ENCODE data around the gene LUC7L3.

LUC7L3 gene

GRCh38 chr17:50778988-50779387, 59.6 kb downstream of the LUC7L3 start:
- no peak overlapping the region for H3K4me3 Mint-ChIP-seq
- H3K27me3 Mint-ChIP-seq, result no peaks in the 10 kb centered on the region
- no peaks in the 10 kb centered on the region for H3K9me3 Mint-ChIP-seq
- ATAC-seq (replicated peaks) (no peak), DNase-seq (no peak)
- H3K4me1 Mint-ChIP-seq (ENCODE audit: low read depth in 2 of 2), result peaks cover 18 to 30% of the 10 kb centered on the region in 2 donors
- H3K36me3 Mint-ChIP-seq (ENCODE audit: insufficient read depth), result peaks cover 18% of the 10 kb centered on the region
- no peak overlapping the region for H3K27ac Mint-ChIP-seq

DNA sequence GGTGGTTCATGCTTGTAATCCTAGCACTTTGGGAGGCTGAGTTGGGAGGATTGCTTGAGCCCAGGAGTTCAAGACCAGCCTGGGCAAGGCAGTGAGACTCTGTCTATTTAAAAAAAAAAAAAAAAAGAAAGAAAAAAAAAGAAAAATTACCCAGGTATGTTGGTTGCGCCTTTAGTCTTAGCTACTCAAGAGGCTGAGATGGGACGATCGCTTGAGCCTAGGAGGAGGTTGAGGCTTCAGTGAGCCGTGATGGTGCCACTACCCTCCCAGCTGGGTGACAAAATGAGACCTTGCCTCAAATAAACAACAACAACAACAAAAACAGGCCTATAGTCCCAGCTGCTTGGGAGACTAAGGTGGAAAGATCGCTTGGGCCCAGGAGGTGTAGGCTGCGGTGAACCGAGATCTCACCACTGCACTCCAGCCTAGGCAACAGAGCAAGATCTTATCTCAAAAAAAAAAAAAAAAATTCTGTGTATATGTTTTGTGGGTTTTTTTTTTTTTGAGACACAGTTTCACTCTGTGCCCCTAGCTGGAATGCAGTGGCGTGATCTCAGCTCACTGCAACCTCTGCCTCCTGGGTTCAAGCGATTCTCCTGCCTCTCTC, 60.4 kb downstream of the LUC7L3 start:
- peak overlapping the region; percentile 52 to 90 for H3K27ac Mint-ChIP-seq
- peaks cover 18% of the 10 kb centered on the region for H3K36me3 Mint-ChIP-seq (ENCODE audit: insufficient read depth)

DNA sequence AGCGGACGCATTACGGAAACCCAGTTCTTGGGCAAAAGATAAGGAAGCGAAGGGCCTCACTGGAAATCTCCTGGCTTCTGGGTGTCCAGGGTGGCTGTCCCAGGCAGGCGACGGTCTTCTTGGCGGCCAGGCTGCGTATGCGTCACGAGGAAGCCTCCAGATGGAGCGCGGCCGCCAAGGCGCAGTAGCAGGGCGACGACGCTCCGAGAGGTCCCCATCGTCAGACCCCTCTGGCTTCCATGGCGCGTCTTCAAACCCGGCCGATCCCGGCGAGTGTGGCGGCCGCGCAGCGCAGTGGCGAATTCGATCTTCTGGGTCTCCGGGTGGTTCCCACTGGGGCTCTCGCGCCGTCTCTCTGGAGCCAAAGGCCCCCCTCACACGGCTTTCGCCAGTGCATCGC, 61.8 kb downstream of the LUC7L3 start:
- Mint-ChIP-seq H3K36me3 (ENCODE audit: insufficient read depth) (peaks cover 18% of the 10 kb centered on the region), H3K4me1 (ENCODE audit: low read depth in 2 of 2) (peaks cover 18 to 26% of the 10 kb centered on the region in 2 donors), H3K4me3 (peak overlapping the region; percentile 72 to 89), H3K27ac (no peak overlapping the region), H3K9me3 (no peaks in the 10 kb centered on the region), H3K27me3 (no peaks in the 10 kb centered on the region)
- ATAC-seq (replicated peaks) (no peak), DNase-seq (no peak)

More for the DNA sequence above, 60.4 kb downstream of the LUC7L3 start:
- peak; percentile 90 for ATAC-seq (replicated peaks)
- peak overlapping the region; percentile 81 to 89 for H3K4me3 Mint-ChIP-seq
- peak; percentile 45 to 51 (median 49) for DNase-seq
- peaks cover 18 to 26% of the 10 kb centered on the region in 2 donors for H3K4me1 Mint-ChIP-seq (ENCODE audit: low read depth in 2 of 2)
- no peaks in the 10 kb centered on the region for H3K27me3 Mint-ChIP-seq
- no peaks in the 10 kb centered on the region for H3K9me3 Mint-ChIP-seq

DNA sequence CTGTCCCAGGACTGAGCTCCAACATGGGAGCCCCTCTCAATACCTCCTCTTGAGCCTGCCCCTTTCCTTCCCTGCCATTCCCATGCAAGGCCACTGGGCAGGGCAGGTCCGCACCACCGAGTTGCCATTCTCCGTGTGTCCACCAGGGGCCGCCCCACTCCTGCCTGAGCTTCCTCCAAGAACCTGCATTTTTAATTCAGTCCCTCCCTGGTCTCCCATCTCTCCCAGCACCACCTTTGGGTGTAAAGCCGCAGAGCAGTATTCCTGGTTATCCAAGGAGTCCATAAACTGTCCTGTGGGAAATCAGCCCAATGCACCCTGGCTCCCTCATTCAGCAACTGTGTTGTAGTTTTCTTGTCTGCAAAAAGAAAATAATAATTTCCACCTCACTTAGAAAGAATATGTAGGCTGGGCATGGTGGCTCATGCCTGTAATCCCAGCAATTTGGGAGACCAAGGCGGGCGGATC, 63.8 kb downstream of the LUC7L3 start:
- Mint-ChIP-seq H3K4me3 (peak overlapping the region; percentile 46 to 62), H3K9me3 (no peaks in the 10 kb centered on the region), H3K27ac (no peak overlapping the region), H3K27me3 (no peaks in the 10 kb centered on the region), H3K36me3 (ENCODE audit: insufficient read depth) (peaks cover 14% of the 10 kb centered on the region), H3K4me1 (ENCODE audit: low read depth in 2 of 2) (peaks cover 18 to 33% of the 10 kb centered on the region in 2 donors)
- ATAC-seq (replicated peaks), result peak; percentile 49
- peak; percentile 72 to 79 (median 78) for DNase-seq

GRCh38 chr17:50783905-50784304, 64.5 kb downstream of the LUC7L3 start:
- ATAC-seq (replicated peaks) (no peak), DNase-seq (no peak)
- Mint-ChIP-seq H3K4me3 (no peak overlapping the region), H3K27ac (no peak overlapping the region), H3K9me3 (no peaks in the 10 kb centered on the region), H3K27me3 (no peaks in the 10 kb centered on the region), H3K36me3 (ENCODE audit: insufficient read depth) (peaks cover 18% of the 10 kb centered on the region), H3K4me1 (ENCODE audit: low read depth in 2 of 2) (peaks cover 18 to 29% of the 10 kb centered on the region in 2 donors)

DNA sequence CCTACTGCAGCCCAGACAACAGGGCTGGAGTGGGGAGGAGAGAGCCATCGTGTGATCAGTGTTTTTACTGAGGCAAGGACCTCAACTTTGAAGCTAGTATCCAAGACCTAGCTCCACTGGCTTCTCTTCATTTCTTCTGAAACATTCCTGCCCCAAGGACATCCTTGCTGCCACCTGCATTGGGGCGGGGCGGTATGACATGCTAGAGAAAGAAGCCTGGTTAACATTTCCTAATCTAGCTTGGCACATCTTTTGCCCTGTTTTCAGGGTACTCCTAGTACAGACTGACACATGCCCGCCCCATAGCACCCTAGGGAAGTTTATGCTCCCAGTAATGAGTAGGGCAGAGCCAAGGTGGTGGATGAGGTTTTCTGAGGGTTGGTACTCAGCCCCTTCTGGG, 65.7 kb downstream of the LUC7L3 start:
- ATAC-seq (replicated peaks) (no peak), DNase-seq (no peak)
- H3K27me3 Mint-ChIP-seq, result no peaks in the 10 kb centered on the region
- no peaks in the 10 kb centered on the region for H3K9me3 Mint-ChIP-seq
- H3K4me1 Mint-ChIP-seq (ENCODE audit: low read depth in 2 of 2), result peaks cover 8 to 21% of the 10 kb centered on the region in 2 donors
- no peak overlapping the region for H3K4me3 Mint-ChIP-seq
- peaks cover 11% of the 10 kb centered on the region for H3K36me3 Mint-ChIP-seq (ENCODE audit: insufficient read depth)
- no peak overlapping the region for H3K27ac Mint-ChIP-seq

DNA sequence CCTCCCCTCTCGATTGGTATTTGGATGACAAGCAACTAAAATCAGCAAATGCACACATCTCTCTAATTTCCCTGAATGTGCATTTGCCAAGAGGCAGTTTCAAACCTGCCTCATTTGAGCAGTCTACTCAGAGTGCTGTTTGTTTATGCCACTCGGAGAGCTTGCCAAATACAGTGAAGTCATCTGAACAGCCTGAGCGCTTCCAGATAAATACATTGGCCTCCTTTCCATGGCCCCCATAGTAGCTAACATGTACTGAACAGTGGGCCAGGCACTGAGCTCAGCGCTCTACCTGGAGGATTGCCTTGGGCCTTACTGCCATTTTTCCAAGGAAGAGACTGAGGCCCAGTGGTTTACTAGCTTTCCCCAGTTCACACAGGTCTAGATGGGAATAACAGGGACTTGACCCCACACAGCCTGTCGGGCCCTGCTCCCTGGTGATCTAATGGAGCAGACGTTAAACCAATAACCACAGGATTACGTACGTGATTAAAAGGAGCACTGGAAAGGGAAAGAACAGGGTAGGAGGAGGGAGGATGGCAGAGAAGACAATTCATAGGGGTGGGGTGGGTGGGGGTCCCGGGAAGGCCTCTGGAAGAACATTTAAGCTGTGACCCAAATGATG, 66.7 kb downstream of the LUC7L3 start:
- DNase-seq (no peak), ATAC-seq (replicated peaks) (no peak)
- Mint-ChIP-seq H3K4me3 (no peak overlapping the region), H3K27ac (no peak overlapping the region), H3K27me3 (no peaks in the 10 kb centered on the region), H3K4me1 (ENCODE audit: low read depth in 2 of 2) (peaks cover 6 to 21% of the 10 kb centered on the region in 2 donors), H3K9me3 (no peaks in the 10 kb centered on the region), H3K36me3 (ENCODE audit: insufficient read depth) (peaks cover 8% of the 10 kb centered on the region)

DNA sequence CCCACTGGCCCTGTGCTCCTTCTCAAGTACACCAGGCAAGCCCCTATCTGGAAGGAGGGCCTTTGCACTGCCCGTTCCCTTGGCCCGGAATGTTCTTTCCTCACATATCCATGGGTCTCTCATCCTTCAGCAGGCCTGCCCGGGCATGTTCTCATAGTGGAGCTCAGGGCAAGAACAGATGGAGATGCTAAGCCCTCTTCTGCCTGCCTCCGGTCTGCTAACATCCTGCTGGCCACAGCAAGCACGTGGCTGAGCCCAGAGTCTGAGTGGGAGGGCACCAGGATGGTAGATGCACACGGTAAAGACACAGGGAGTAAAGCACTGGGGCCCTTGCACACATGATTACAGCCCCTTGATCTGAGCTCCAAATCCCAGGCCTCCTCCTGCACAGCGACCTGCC, 67.7 kb downstream of the LUC7L3 start:
- no peak for DNase-seq
- Mint-ChIP-seq H3K4me1 (ENCODE audit: low read depth in 2 of 2) (peaks cover 6 to 17% of the 10 kb centered on the region in 2 donors), H3K27ac (peak overlapping the region in 1 of 2 donors; percentile 29), H3K36me3 (ENCODE audit: insufficient read depth) (peaks cover 8% of the 10 kb centered on the region), H3K27me3 (no peaks in the 10 kb centered on the region), H3K9me3 (no peaks in the 10 kb centered on the region), H3K4me3 (no peak overlapping the region)
- ATAC-seq (replicated peaks), result no peak

DNA sequence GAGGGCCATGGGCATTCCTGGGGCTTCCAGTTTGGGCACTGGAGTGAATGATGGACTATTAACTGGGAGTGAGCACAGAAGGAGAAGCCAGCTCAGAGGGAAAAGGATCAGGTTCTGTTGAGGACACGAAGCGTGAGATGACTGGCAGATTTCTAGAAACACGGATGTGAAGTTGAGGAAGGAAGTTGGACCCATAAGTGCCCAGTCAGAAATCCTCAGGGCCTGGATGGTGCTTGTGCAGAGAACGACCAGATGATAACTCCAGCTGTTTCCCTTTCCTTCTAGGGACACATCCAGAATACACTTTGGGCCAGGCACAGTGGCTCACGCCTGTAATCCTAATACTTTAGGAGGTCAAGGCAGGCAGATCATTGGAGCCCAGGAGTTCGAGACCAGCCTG, 71.2 kb downstream of the LUC7L3 start:
- Mint-ChIP-seq H3K27ac (no peak overlapping the region), H3K9me3 (no peaks in the 10 kb centered on the region), H3K36me3 (ENCODE audit: insufficient read depth) (peaks cover 7% of the 10 kb centered on the region), H3K27me3 (no peaks in the 10 kb centered on the region), H3K4me3 (no peak overlapping the region), H3K4me1 (ENCODE audit: low read depth in 2 of 2) (peaks cover 0 to 10% of the 10 kb centered on the region in 2 donors)
- ATAC-seq (replicated peaks) (no peak), DNase-seq (no peak)

DNA sequence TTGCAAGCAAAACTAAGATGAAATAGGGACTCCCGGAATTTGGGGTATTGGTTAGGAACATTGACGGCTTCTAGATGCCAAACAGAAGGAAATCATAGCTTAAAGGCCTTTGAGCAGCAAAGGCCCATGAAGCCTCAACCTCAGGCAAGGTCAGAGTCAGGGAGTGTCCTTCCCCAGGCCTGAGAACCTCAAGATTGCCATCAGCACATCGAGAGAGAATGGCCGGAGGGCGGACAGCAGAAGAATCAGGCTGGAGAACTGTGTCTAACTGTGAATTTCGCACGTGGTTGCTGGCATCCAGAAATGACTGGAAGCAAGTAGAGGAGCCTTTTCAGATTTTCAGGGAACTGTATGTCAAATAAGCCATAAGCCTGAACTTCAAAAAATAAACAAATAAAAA, 72.7 kb downstream of the LUC7L3 start:
- H3K9me3 Mint-ChIP-seq, result no peaks in the 10 kb centered on the region
- no peak overlapping the region for H3K4me3 Mint-ChIP-seq
- peaks cover 7% of the 10 kb centered on the region for H3K36me3 Mint-ChIP-seq (ENCODE audit: insufficient read depth)
- peaks cover 0 to 6% of the 10 kb centered on the region in 2 donors for H3K4me1 Mint-ChIP-seq (ENCODE audit: low read depth in 2 of 2)
- ATAC-seq (replicated peaks) (no peak), DNase-seq (no peak)
- H3K27me3 Mint-ChIP-seq, result no peaks in the 10 kb centered on the region
- no peak overlapping the region for H3K27ac Mint-ChIP-seq

GRCh38 chr17:50793007-50793406, 73.6 kb downstream of the LUC7L3 start:
- DNase-seq (no peak), ATAC-seq (replicated peaks) (no peak)
- Mint-ChIP-seq H3K36me3 (ENCODE audit: insufficient read depth) (peaks cover 7% of the 10 kb centered on the region), H3K4me3 (no peak overlapping the region), H3K9me3 (no peaks in the 10 kb centered on the region), H3K4me1 (ENCODE audit: low read depth in 2 of 2) (peaks cover 0 to 3% of the 10 kb centered on the region in 2 donors), H3K27me3 (no peaks in the 10 kb centered on the region), H3K27ac (no peak overlapping the region)

DNA sequence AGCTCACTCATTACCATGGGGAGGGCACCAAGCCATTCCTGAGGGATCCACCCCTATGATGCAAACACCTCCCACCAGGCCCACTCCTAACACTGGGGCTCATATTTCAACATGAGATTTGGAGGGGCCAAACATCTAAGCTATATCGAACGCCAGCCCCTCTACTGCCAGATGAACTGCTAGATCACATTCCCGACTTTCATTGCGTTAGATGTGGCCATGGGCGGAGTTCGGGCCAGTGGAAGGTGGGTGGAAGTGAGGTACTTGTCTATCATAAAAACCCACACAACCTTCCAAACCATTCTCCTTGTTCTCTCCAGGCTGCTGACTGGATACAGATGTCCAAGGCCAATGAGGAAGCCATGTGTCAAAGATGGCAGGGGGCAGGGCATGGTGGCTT, 75.0 kb downstream of the LUC7L3 start:
- H3K4me1 Mint-ChIP-seq (ENCODE audit: low read depth in 2 of 2), result peaks cover 0 to 3% of the 10 kb centered on the region in 2 donors
- DNase-seq (no peak), ATAC-seq (replicated peaks) (no peak)
- H3K27me3 Mint-ChIP-seq, result no peaks in the 10 kb centered on the region
- H3K36me3 Mint-ChIP-seq (ENCODE audit: insufficient read depth), result peaks cover 3% of the 10 kb centered on the region
- H3K4me3 Mint-ChIP-seq, result no peak overlapping the region
- H3K9me3 Mint-ChIP-seq, result no peaks in the 10 kb centered on the region
- no peak overlapping the region for H3K27ac Mint-ChIP-seq

- no peak overlapping the region for H3K4me3 Mint-ChIP-seq
- peaks cover 0 to 7% of the 10 kb centered on the region in 2 donors for H3K27me3 Mint-ChIP-seq
- ATAC-seq (replicated peaks) (no peak), DNase-seq (no peak)
- H3K36me3 Mint-ChIP-seq (ENCODE audit: insufficient read depth), result peaks cover 3% of the 10 kb centered on the region
- H3K4me1 Mint-ChIP-seq (ENCODE audit: low read depth in 2 of 2), result no peaks in the 10 kb centered on the region
- H3K27ac Mint-ChIP-seq, result no peak overlapping the region
- no peaks in the 10 kb centered on the region for H3K9me3 Mint-ChIP-seq
These were observed 77.9 kb downstream of the LUC7L3 start for GRCh38 chr17:50797135-50797810.
